Spleen (tissue), 7 donors: ENCODE measurements around the gene DAB1.

Experiments used
- CTCF ChIP-seq, 11 experiments: fragments of 200-600 bp in 7 of 11; fragments of 450-650 bp in 4 of 11; sonication (generic) in 4 of 11; IDR thresholded peaks in 8 of 11; conservative IDR thresholded peaks in 3 of 11; 1 replicate in 7 of 11; 2 replicates in 4 of 11; pipeline versions ENCODE4 v1.4.0 to v1.8.0; 2016 to 2021; ENCODE audit warnings: antibody characterized with exemption in 11 of 11, inconsistent platforms in 4 of 11, mild to moderate bottlenecking in 1 of 11
- POLR2A ChIP-seq, 3 donors: fragments of 450-650 bp; IDR thresholded peaks; one replicate each; pipeline ENCODE4 v1.5.1; 2017; ENCODE audit warnings: antibody characterized with exemption in 3 of 3, mild to moderate bottlenecking in 1 of 3
- POLR2AphosphoS5 ChIP-seq, 3 donors: sonication (generic); formaldehyde crosslinking; IDR thresholded peaks; one replicate each; pipeline ENCODE4 v1.5.1; 2017; ENCODE audit warnings: antibody characterized with exemption in 3 of 3
- donor health status: DM: no; HTN: no; CAD: no; lungs with moderate emphysema.
- donor health status: DM: no; HTN: no; CAD: no.
- donor health status: DM: no; HTN: no; CAD: no.

- no peak for TF ChIP-seq POLR2A (IDR thresholded peaks at IDR 0.05)
- no peak for TF ChIP-seq CTCF (IDR thresholded peaks at IDR 0.05 in 8 of 11, conservative IDR thresholded peaks at IDR 0.05 in 3 of 11)
- TF ChIP-seq POLR2AphosphoS5 (IDR thresholded peaks at IDR 0.05): no peak
Measured at GRCh38 chr1:57357462-57357861, 66.4 kb downstream of the DAB1 start.
